ENCODE measurements around the gene FAM186B.

The FAM186B gene

GRCh38 chr12:49547090-49547690, 58.2 kb downstream of the FAM186B start:
- TF ChIP-seq CTCF (IDR thresholded peaks at IDR 0.05; ENCODE audit: insufficient read depth, low read depth, low read length, missing control alignments), result no peak
- no peak for DNase-seq (ENCODE audit: low read depth)
- H3K4me3 ChIP-seq (ENCODE audit: low read depth, low read length), result no peak overlapping the region

DNA sequence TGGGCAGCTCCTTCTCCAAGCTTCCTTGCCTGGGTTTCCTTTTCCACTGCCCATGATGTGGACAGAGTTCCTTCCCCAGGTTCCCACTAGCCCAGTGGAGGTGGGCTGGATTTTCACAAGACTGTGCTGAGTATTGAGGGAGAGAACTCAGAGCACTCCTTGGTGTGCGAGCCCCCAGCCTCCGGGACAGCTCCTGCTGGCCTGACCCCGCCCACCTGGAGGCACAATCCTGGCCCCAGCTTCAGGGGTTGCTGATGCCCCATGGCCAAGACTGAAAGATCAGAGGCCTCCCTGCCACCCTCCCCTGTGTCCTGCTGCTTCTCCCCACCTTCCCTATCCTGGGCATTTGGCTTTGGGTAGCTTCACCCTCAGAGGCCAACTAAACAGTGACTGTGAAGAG, 59.0 kb downstream of the FAM186B start:
- no peak for DNase-seq (ENCODE audit: low read depth)
- H3K4me3 ChIP-seq (ENCODE audit: low read depth, low read length), result no peak overlapping the region
- no peak for TF ChIP-seq CTCF (IDR thresholded peaks at IDR 0.05; ENCODE audit: insufficient read depth, low read depth, low read length, missing control alignments)

GRCh38 chr12:49545815-49546214, 59.6 kb downstream of the FAM186B start:
- no peak for TF ChIP-seq CTCF (IDR thresholded peaks at IDR 0.05; ENCODE audit: insufficient read depth, low read depth, low read length, missing control alignments)
- no peak overlapping the region for H3K4me3 ChIP-seq (ENCODE audit: low read depth, low read length)
- DNase-seq (ENCODE audit: low read depth), result no peak

DNA sequence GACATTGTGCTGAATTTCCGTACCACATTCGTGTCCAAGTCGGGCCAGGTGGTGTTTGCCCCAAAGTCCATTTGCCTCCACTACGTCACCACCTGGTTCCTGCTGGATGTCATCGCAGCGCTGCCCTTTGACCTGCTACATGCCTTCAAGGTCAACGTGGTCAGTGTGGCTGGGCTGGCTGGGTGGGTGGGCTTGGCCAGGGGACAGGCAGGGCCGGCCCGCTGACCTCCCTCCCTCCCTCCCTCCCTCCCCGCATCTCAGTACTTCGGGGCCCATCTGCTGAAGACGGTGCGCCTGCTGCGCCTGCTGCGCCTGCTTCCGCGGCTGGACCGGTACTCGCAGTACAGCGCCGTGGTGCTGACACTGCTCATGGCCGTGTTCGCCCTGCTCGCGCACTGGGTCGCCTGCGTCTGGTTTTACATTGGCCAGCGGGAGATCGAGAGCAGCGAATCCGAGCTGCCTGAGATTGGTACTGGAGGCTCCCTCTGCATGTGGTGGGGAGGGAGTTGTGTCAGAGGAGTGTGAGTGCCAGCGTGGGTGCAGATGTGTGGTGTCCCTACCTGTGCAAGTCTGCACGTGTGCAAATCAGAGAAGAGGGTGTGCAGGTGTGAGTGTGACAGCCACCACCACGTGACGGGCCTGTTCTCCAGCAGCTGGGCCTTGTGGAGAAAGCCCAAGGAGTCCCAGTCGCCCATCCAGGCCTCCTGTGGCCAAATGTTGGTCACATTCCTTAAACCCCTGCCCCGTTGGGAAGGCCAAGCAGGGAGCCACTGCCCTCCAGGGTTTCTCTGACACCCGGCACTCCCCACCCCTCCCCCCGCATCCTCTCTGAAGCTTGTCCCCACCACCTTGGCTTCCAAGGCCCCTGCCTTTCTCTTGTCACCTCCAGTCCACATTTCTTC, 61.3 kb downstream of the FAM186B start:
- no peak overlapping the region for H3K4me3 ChIP-seq (ENCODE audit: low read depth, low read length)
- DNase-seq (ENCODE audit: low read depth), result no peak
- no peak for TF ChIP-seq CTCF (IDR thresholded peaks at IDR 0.05; ENCODE audit: insufficient read depth, low read depth, low read length, missing control alignments)

DNA sequence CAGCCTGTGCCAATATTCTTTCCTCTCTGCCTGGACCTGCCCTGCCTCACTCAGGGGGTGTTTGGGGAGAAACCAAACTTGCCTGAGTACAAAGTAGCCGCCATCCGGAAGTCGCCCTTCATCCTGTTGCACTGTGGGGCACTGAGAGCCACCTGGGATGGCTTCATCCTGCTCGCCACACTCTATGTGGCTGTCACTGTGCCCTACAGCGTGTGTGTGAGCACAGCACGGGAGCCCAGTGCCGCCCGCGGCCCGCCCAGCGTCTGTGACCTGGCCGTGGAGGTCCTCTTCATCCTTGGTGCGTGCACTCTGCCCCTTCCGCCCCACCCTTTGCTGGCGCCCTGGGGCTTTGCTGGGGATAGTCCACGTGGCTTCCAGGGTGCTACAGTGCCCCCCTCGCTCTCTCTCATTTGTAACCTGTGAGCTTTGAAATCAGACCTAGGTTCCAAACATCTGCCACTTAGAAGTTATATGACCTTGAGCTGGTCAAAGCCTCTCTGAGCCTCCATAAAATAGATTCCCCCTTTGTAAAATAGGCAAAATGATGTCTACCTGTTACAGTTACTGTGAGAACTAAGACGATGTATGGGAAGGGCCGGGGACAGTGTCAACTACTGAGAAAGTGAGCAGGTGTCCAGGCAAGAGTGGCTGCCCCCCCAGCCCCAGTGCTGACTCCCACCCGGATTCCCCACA, 62.1 kb downstream of the FAM186B start:
- DNase-seq (ENCODE audit: low read depth), result no peak
- H3K4me3 ChIP-seq (ENCODE audit: low read depth, low read length), result no peak overlapping the region
- no peak for TF ChIP-seq CTCF (IDR thresholded peaks at IDR 0.05; ENCODE audit: insufficient read depth, low read depth, low read length, missing control alignments)

- no peak for DNase-seq (ENCODE audit: low read depth)
- no peak for TF ChIP-seq CTCF (IDR thresholded peaks at IDR 0.05; ENCODE audit: insufficient read depth, low read depth, low read length, missing control alignments)
- no peak overlapping the region for H3K4me3 ChIP-seq (ENCODE audit: low read depth, low read length)
These were observed 62.8 kb downstream of the FAM186B start for GRCh38 chr12:49542592-49543160.
